ENCODE data around the gene SUV39H2.
"Not testable (repeated sequence)": the region's sequence is repeated elsewhere in the genome, so short reads cannot be mapped to it uniquely, and the experiment has no call there.

The SUV39H2 gene

DNA sequence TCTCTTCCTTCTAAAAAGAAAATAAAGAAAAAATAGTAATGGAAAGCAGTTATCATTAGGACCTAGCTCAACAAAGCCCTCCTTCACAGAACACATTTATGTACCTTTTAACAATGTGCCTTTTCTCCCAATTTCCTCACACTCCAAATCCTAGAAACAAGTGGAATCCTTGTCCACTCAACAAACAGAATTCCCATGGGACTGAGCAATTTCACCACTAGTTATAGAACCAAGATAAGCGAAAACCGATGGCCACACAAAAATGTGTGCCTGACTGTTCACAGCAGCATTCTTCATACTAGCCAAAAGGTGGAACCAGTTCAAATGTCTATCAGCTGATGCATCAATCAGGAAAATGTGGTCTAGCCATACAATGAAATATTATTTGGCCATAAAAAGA, 57.9 kb downstream of the SUV39H2 start:
- no peak overlapping the region for H3K27ac ChIP-seq
- TF ChIP-seq CTCF (IDR thresholded peaks at IDR 0.05) (no peak), ZFX (IDR thresholded peaks at IDR 0.05; ENCODE audit: borderline replicate concordance) (no peak)

GRCh38 chr10:14938971-14939370, 60.3 kb downstream of the SUV39H2 start:
- H3K27ac ChIP-seq = not testable (repeated sequence)

- H3K27ac ChIP-seq = not testable (repeated sequence)
Observed at GRCh38 chr10:14942147-14942949, 63.7 kb downstream of the SUV39H2 start.

GRCh38 chr10:14942950-14943338, 64.3 kb downstream of the SUV39H2 start:
- not testable (repeated sequence) for H3K27ac ChIP-seq

DNA sequence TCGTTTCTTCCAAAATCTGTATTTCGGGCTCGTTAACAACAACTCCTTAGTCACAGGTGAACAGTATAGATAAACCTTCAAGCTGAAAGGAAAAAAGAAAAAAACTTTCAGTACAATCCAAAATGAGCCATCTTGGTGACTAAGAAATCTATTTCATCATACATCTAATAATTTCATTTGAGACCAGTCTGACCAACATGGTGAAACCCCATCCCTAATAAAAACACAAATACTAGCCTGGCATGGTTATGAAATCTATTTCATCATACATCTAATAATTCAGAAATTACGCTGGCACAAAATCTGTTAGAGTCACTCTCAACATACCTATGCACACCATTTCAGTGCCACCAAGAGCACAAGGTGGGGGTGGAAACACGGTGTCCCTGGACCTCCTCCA, 66.4 kb downstream of the SUV39H2 start:
- H3K27ac ChIP-seq = no peak overlapping the region
- TF ChIP-seq CTCF (IDR thresholded peaks at IDR 0.05) (no peak), ZFX (IDR thresholded peaks at IDR 0.05; ENCODE audit: borderline replicate concordance) (no peak)

DNA sequence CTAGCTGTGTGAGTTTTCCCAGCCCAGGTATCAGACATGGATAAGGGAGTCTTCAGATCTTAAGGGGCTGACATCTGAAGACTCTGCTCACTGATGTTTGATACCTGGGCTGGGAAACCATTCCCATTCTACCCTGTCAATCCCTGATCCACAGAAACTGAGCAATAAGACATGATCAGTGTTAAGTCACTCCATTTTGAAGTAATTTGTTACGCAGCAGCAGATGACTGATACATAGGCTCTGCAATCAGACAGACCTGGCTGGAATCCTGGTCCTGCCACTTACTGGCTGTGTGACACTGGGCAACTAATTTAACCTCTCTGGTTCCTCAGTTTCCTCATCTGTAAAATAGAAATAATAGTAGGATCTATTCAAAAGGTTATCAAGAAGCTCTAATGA, 68.6 kb downstream of the SUV39H2 start:
- TF ChIP-seq ZFX (IDR thresholded peaks at IDR 0.05; ENCODE audit: borderline replicate concordance) (no peak), CTCF (IDR thresholded peaks at IDR 0.05) (no peak)

DNA sequence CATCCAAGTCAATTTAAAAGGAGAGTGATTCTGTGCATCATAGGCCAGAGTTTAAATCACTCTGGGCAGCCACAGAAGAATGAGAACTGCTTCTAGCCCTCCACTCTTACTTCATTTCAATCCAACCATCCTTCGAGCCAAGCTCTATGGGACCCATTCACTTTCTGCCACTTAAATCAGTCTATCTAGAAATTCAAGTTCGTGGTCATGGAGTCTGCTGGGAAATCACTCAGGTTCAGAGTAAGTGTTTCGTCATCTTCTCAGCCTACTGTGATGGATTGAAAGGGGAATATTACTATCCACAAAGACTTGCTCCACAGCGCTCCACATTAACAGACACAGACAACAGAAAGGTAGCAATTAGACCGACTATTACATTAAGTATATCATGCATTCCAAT, 70.6 kb downstream of the SUV39H2 start:
- no peak for TF ChIP-seq ZFX (IDR thresholded peaks at IDR 0.05; ENCODE audit: borderline replicate concordance)
- no peak for TF ChIP-seq CTCF (IDR thresholded peaks at IDR 0.05)
- H3K27ac ChIP-seq = no peak overlapping the region

More for the DNA sequence above, 68.6 kb downstream of the SUV39H2 start:
- no peak overlapping the region for H3K27ac ChIP-seq

DNA sequence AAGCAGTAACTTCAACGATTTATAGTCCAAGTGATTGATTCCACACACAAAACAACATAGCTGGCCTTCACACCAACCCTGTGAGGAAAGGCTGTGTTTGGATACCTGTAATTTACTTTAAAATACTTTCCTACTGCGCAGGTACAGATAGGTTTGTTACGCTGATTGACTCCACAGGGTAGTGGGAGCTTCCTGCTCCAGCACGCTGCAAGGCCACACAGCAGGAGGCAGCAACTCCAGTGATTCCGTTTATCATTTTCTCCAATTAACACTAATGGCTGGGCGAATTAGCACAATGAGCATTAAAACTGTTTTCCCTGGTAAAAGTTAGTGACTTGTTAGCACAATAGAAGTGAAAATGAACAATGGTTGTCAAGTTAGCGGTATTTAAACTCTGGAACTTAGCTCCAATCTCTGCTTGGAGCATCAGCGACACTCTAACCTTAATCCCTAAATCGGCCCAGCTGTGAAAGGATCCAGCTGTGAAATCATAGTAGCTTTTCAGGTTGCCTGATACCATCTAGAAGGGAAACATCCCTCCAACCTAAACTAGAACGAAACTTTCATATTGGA, 74.3 kb downstream of the SUV39H2 start:
- TF ChIP-seq ZFX (IDR thresholded peaks at IDR 0.05; ENCODE audit: borderline replicate concordance) (no peak), CTCF (IDR thresholded peaks at IDR 0.05) (no peak)

DNA sequence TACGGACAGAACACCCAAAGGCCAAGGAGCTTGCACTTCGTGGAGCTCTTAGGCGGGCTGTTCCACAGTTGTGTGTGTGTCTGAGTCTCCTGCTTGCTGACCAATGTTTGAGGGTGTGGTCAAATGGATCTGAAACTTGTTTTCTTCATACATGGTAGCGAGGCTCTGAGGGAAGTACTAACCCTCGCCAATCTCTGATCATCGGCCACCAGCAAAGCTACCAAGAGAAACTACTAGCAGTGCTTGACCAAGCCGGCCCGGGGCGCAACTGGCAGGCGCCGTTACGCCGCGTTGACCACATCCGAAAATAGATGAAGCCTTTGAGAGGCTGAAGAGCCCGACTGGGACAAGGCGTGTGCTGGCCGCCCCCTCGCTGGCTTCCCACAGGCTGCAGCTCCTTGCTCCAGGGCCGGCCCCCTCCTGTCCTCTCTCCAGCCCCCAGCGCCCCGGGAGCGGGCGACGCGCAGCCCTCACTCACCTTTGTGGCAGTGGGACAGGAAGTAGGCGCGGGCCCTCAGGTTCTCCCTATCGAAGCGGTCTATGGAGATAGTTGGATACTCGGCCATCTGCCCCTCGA, 74.8 kb downstream of the SUV39H2 start:
- TF ChIP-seq ZFX (IDR thresholded peaks at IDR 0.05; ENCODE audit: borderline replicate concordance) (no peak), CTCF (IDR thresholded peaks at IDR 0.05) (0 out of 2 replicates have a peak, but pooled peaks have one; percentile 5)
- peak overlapping the region; percentile 93 for H3K27ac ChIP-seq

More for the DNA sequence above, 74.3 kb downstream of the SUV39H2 start:
- peak overlapping the region; percentile 93 for H3K27ac ChIP-seq

All from 22Rv1 (cell line).